ENCODE data around the gene ADRB2. TPM values are rescaled to one million over a fixed set of nuclear protein-coding genes. Genes with fewer than 3 reads are reported as not detected.
A peak's percentile ranks its signal among the peaks of the same experiment; 100 is the strongest.

Gene ADRB2
- total RNA-seq, result 1 to 10 TPM; 1.1 to 5.1 (median 4.2) TPM

DNA sequence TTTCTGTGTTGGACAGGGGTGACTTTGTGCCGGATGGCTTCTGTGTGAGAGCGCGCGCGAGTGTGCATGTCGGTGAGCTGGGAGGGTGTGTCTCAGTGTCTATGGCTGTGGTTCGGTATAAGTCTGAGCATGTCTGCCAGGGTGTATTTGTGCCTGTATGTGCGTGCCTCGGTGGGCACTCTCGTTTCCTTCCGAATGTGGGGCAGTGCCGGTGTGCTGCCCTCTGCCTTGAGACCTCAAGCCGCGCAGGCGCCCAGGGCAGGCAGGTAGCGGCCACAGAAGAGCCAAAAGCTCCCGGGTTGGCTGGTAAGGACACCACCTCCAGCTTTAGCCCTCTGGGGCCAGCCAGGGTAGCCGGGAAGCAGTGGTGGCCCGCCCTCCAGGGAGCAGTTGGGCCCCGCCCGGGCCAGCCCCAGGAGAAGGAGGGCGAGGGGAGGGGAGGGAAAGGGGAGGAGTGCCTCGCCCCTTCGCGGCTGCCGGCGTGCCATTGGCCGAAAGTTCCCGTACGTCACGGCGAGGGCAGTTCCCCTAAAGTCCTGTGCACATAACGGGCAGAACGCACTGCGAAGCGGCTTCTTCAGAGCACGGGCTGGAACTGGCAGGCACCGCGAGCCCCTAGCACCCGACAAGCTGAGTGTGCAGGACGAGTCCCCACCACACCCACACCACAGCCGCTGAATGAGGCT lies at the start of gene ADRB2:
Gene ADRB2, plus strand, starts transcription at position 559 of the 686 bp plus-strand sequence. CDS start 221 bp downstream, outside the sequence.
- TF ChIP-seq, protein P1, sequence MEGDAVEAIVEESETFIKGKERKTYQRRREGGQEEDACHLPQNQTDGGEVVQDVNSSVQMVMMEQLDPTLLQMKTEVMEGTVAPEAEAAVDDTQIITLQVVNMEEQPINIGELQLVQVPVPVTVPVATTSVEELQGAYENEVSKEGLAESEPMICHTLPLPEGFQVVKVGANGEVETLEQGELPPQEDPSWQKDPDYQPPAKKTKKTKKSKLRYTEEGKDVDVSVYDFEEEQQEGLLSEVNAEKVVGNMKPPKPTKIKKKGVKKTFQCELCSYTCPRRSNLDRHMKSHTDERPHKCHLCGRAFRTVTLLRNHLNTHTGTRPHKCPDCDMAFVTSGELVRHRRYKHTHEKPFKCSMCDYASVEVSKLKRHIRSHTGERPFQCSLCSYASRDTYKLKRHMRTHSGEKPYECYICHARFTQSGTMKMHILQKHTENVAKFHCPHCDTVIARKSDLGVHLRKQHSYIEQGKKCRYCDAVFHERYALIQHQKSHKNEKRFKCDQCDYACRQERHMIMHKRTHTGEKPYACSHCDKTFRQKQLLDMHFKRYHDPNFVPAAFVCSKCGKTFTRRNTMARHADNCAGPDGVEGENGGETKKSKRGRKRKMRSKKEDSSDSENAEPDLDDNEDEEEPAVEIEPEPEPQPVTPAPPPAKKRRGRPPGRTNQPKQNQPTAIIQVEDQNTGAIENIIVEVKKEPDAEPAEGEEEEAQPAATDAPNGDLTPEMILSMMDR (IDR thresholded peaks at IDR 0.05), result no peak
- TF ChIP-seq POLR2A (IDR thresholded peaks at IDR 0.05), result peak in 1 of 2 donors; percentile 82
- WGBS, 2 donors, result 2 to 4% methylated on average over 5 to 20 of the region's 42 CpGs
- intact Hi-C loops (cut with DNase I), result loop anchor here (10.0 kb wide), 1 partner anchor 169 kb away; no protein-coding TSS in a partner anchor
- H3K36me3 ChIP-seq, result no peaks in the 10 kb centered on the region
- H3K4me1 ChIP-seq, result peaks cover 5 to 7% of the 10 kb centered on the region in 2 donors
- H3K4me3 ChIP-seq (replicated peaks in 1 of 3), result peak within 1 kb of the TSS in 2 of 3 donors; percentile 40 to 48
- H3K27ac ChIP-seq, result peak within 1 kb of the TSS; percentile 50 to 67 (median 64)
- H3K27me3 ChIP-seq, result no peaks in the 10 kb centered on the region
- DNase-seq, result peak; percentile 85 to 92
- H3K9me3 ChIP-seq, result no peaks in the 10 kb centered on the region

DNA sequence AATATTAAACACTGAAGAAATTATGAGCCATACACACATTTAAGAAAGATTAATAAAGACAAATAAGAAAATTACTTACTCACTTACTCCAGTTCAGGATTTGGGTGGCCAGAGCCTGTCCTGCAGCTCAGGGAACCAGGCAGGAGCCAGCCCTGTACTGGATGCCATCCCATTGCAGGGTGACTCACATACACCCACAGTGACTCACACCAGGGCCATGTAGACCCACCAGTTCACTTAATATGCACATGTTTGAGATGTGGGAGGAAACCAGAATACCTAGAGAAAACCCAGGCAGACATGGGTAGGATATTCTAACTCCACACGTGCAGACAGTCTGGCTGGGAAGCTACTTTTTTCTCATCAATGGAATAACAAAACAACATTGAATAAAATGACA lies 49.6 kb upstream of the ADRB2 start:
- intact Hi-C loops (cut with DNase I), result no loop called here

DNA sequence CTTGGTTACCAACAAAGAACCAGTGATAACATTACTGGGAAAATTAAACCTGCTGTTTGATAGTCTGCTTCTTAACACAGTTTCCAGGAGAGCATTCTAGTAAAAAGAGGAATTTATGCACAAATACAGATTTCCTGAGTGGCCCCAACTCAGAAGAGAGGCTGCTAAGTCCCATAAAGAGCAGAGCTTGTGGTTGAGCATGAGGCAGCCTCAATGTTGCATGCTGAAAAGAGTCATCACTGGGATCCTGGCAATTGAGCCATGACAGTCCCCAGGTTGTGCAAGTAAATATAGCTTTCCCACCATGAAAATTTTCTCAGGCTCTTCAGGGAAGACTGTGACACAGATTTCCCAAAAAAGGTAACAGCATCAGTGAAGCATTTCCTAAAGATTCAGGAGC lies 47.5 kb upstream of the ADRB2 start:
- Histone ChIP-seq H3K27ac (no peak overlapping the region), H3K4me3 (replicated peaks in 1 of 3) (no peak overlapping the region), H3K36me3 (no peaks in the 10 kb centered on the region), H3K9me3 (no peaks in the 10 kb centered on the region), H3K4me1 (no peaks in the 10 kb centered on the region), H3K27me3 (no peaks in the 10 kb centered on the region)
- intact Hi-C loops (cut with DNase I), result no loop called here
- DNase-seq, result no peak
- TF ChIP-seq POLR2A (IDR thresholded peaks at IDR 0.05), result no peak
- TF ChIP-seq, protein P1 (IDR thresholded peaks at IDR 0.05), result no peak

More for the DNA sequence above, 49.6 kb upstream of the ADRB2 start:
- H3K27ac ChIP-seq, result no peak overlapping the region
- no peak overlapping the region for H3K4me3 ChIP-seq (replicated peaks in 1 of 3)
- H3K27me3 ChIP-seq, result no peaks in the 10 kb centered on the region
- WGBS, 2 donors, result 76 to 77% methylated on average over 1 of the region's 1 CpG
- no peaks in the 10 kb centered on the region for H3K4me1 ChIP-seq
- TF ChIP-seq, protein P1 (IDR thresholded peaks at IDR 0.05), result no peak
- no peak for TF ChIP-seq POLR2A (IDR thresholded peaks at IDR 0.05)
- no peaks in the 10 kb centered on the region for H3K9me3 ChIP-seq
- no peak for DNase-seq
- no peaks in the 10 kb centered on the region for H3K36me3 ChIP-seq

- no peaks in the 10 kb centered on the region for H3K27me3 ChIP-seq
- DNase-seq, result no peak
- TF ChIP-seq POLR2A (IDR thresholded peaks at IDR 0.05), result no peak
- TF ChIP-seq, protein P1 (IDR thresholded peaks at IDR 0.05), result no peak
- intact Hi-C loops (cut with DNase I), result no loop called here
- H3K36me3 ChIP-seq, result no peaks in the 10 kb centered on the region
- no peak overlapping the region for H3K27ac ChIP-seq
- WGBS, 2 donors, result 81 to 87% methylated on average over 4 to 5 of the region's 5 CpGs
- H3K9me3 ChIP-seq, result no peaks in the 10 kb centered on the region
- no peaks in the 10 kb centered on the region for H3K4me1 ChIP-seq
- no peak overlapping the region for H3K4me3 ChIP-seq (replicated peaks in 1 of 3)
These were observed 45.7 kb upstream of the ADRB2 start for GRCh38 chr5:148780711-148781110.

DNA sequence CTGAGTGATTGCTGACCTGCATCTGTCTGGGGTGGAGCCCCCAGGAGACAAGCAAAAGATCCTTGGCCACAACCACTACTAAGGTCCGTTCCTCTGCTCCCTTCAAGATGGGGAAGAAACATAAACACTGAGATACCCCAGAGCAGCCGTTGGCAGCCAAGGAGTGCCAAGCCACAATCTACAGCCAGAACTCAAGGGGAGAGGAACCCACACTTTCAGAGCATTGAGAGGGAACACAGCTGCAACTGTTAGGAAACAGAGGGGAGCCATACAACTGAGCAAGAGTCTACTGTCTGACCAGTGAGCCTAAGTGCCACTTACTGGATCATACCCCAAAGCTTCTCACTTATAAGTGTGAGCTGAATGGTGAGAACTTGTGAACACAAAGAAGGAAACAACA lies 44.6 kb upstream of the ADRB2 start:
- Histone ChIP-seq H3K4me3 (replicated peaks in 1 of 3) (no peak overlapping the region), H3K27me3 (no peaks in the 10 kb centered on the region), H3K27ac (no peak overlapping the region), H3K36me3 (no peaks in the 10 kb centered on the region), H3K9me3 (no peaks in the 10 kb centered on the region), H3K4me1 (no peaks in the 10 kb centered on the region)
- 60 to 81% methylated on average over 2 of the region's 2 CpGs for WGBS, 2 donors
- no peak for TF ChIP-seq POLR2A (IDR thresholded peaks at IDR 0.05)
- TF ChIP-seq, protein P1 (IDR thresholded peaks at IDR 0.05), result no peak
- DNase-seq, result no peak
- intact Hi-C loops (cut with DNase I), result no loop called here
